SK-N-SH (cell line): ENCODE results near the gene CADM3. TPM values are rescaled to one million over a fixed set of nuclear protein-coding genes. Genes with fewer than 3 reads are reported as not detected.

Experiments used
- CTCF ChIA-PET: fragments of 300-600, 350-600 bp; formaldehyde crosslinking; extraction: SDS; loops from one replicate; lab custom pipeline; 2021; lab: Yijun Ruan, JAX
- POLR2A ChIA-PET: fragments of 350-600 bp; sonication (Branson Sonifier 250); formaldehyde crosslinking; extraction: SDS; loops from one replicate; lab custom pipeline; 2020; ENCODE audit warnings: antibody characterized with exemption, inconsistent platforms; lab: Yijun Ruan, JAX
- DNase-seq: peaks from one replicate; pipeline ENCODE4 v3.0.0; 2012
- H2AFZ ChIP-seq: fragments of 200-600 bp; sonication (generic); 2 replicates; pipeline ENCODE4 v1.8.1; 2016; ENCODE audit warnings: antibody characterized with exemption, mild to moderate bottlenecking, low read depth
- H3F3A ChIP-seq: fragments of 200-600 bp; sonication (generic); replicated peaks from 2 replicates; pipeline ENCODE3; 2016; ENCODE audit warnings: antibody characterized with exemption, mild to moderate bottlenecking; ENCODE audit not compliant: insufficient read depth
- H3K27ac ChIP-seq, 2 experiments: fragments of 200-500 bp in 1 of 2; fragments of 200-600 bp in 1 of 2; sonication (Bioruptor generic) in 1 of 2; sonication (generic), shearing (Covaris generic) in 1 of 2; 2 replicates each; pipeline versions ENCODE4 v1.5.1 to v1.6.1; 2014 to 2016; ENCODE audit warnings: low read depth in 2 of 2, inconsistent platforms in 1 of 2, low read length in 1 of 2, mild to moderate bottlenecking in 1 of 2, mixed read lengths in 1 of 2
- H3K27me3 ChIP-seq: fragments of 200-600 bp; sonication (generic), shearing (Covaris generic); 2 replicates; pipeline ENCODE4 v1.6.1; 2016; ENCODE audit warnings: mixed run types; ENCODE audit not compliant: insufficient read depth
- H3K36me3 ChIP-seq, 2 experiments: fragments of 200-500 bp in 1 of 2; fragments of 200-600 bp in 1 of 2; sonication (Bioruptor generic) in 1 of 2; sonication (generic) in 1 of 2; replicated peaks in 1 of 2; 2 replicates each; pipeline versions ENCODE3 to v1.5.1; 2014 to 2016; ENCODE audit warnings: low read length in 1 of 2, mild to moderate bottlenecking in 1 of 2; ENCODE audit not compliant: insufficient read depth in 2 of 2, control insufficient read depth in 1 of 2
- H3K4me1 ChIP-seq, 2 experiments: fragments of 200-500 bp in 1 of 2; fragments of 200-600 bp in 1 of 2; sonication (Bioruptor generic) in 1 of 2; sonication (generic), shearing (Covaris generic) in 1 of 2; 2 replicates each; pipeline versions ENCODE4 v1.5.1 to v1.6.1; 2014 to 2016; ENCODE audit warnings: low read depth in 1 of 2, low read length in 1 of 2, mixed run types in 1 of 2; ENCODE audit not compliant: insufficient read depth in 2 of 2, control insufficient read depth in 1 of 2
- H3K4me2 ChIP-seq: fragments of 200-600 bp; sonication (generic), shearing (Covaris generic); 2 replicates; pipeline ENCODE4 v1.6.1; 2017; ENCODE audit warnings: mixed run types
- H3K4me3 ChIP-seq, 2 experiments: fragments of 200-500 bp in 1 of 2; fragments of 200-600 bp in 1 of 2; sonication (Bioruptor generic) in 1 of 2; sonication (generic), shearing (Covaris generic) in 1 of 2; 2 replicates each; pipeline versions ENCODE4 v1.5.1 to v1.8.1; 2014 to 2016; ENCODE audit warnings: low read depth in 2 of 2, inconsistent platforms in 1 of 2, low read length in 1 of 2, mild to moderate bottlenecking in 1 of 2, mixed read lengths in 1 of 2, moderate library complexity in 1 of 2
- H3K79me2 ChIP-seq: fragments of 200-600 bp; sonication (generic); 2 replicates; pipeline ENCODE4 v1.8.1; 2017; ENCODE audit warnings: mild to moderate bottlenecking; ENCODE audit not compliant: insufficient read depth
- H3K9ac ChIP-seq: fragments of 200-600 bp; sonication (generic); 2 replicates; pipeline ENCODE4 v1.6.1; 2017; ENCODE audit warnings: mixed run types
- H3K9me2 ChIP-seq: fragments of 200-600 bp; sonication (generic); 2 replicates; pipeline ENCODE4 v1.6.1; 2017; ENCODE audit warnings: mixed run types
- H3K9me3 ChIP-seq: fragments of 200-600 bp; sonication (generic); 2 replicates; pipeline ENCODE4 v1.6.1; 2017; ENCODE audit warnings: mixed run types, mild to moderate bottlenecking, moderate library complexity
- H4K20me1 ChIP-seq: fragments of 200-600 bp; sonication (generic); 2 replicates; pipeline ENCODE4 v1.6.1; 2017; ENCODE audit warnings: mild to moderate bottlenecking, mixed run types; ENCODE audit not compliant: insufficient read depth
- CHD2 ChIP-seq: fragments of 150-350 bp; IDR thresholded peaks from 2 replicates; pipeline ENCODE4 v1.6.1; 2018; ENCODE audit warnings: low read length; ENCODE audit not compliant: partially characterized antibody
- CTCF ChIP-seq: fragments of 200-600 bp; sonication (generic); IDR thresholded peaks from 2 replicates; pipeline ENCODE4 v1.6.1; 2017; ENCODE audit warnings: antibody characterized with exemption, mild to moderate bottlenecking, moderate library complexity
- EP300 ChIP-seq, 2 experiments: IDR thresholded peaks; 2 replicates each; pipeline versions ENCODE4 v1.4.0 to v1.6.1; 2012; ENCODE audit warnings: borderline replicate concordance in 1 of 2, low read depth in 1 of 2, low read length in 1 of 2
- GABPA ChIP-seq: IDR thresholded peaks from 2 replicates; pipeline ENCODE4 v1.4.0; 2012; ENCODE audit warnings: low read depth, mild to moderate bottlenecking
- IRF3 ChIP-seq: fragments of 150-350 bp; IDR thresholded peaks from 2 replicates; pipeline ENCODE4 v1.6.1; 2016; ENCODE audit warnings: mild to moderate bottlenecking, low read depth, low read length
- JUND ChIP-seq: IDR thresholded peaks from 2 replicates; pipeline ENCODE4 v1.4.0; 2012
- MXI1 ChIP-seq: IDR thresholded peaks from 2 replicates; pipeline ENCODE4 v1.6.1; 2012; ENCODE audit warnings: mild to moderate bottlenecking, low read depth, low read length, improper control_type of control experiment
- NFIC ChIP-seq: IDR thresholded peaks from 2 replicates; pipeline ENCODE4 v1.4.0; 2012; ENCODE audit warnings: borderline replicate concordance
- NRF1 ChIP-seq: IDR thresholded peaks from 2 replicates; pipeline ENCODE4 v1.6.1; 2012; ENCODE audit warnings: low read depth, mild to moderate bottlenecking, low read length
- POLR2AphosphoS5 ChIP-seq: IDR thresholded peaks from 2 replicates; pipeline ENCODE4 v1.6.1; 2012; ENCODE audit warnings: low read depth, low read length
- RXRA ChIP-seq: IDR thresholded peaks from 2 replicates; pipeline ENCODE4 v1.4.0; 2012; ENCODE audit warnings: low read depth, mild to moderate bottlenecking, borderline replicate concordance
- TEAD4 ChIP-seq: IDR thresholded peaks from 2 replicates; pipeline ENCODE4 v1.4.0; 2012; ENCODE audit warnings: mild to moderate bottlenecking, borderline replicate concordance; ENCODE audit not compliant: insufficient read depth
- USF1 ChIP-seq: IDR thresholded peaks from 2 replicates; pipeline ENCODE4 v1.4.0; 2012; ENCODE audit warnings: low read depth, borderline replicate concordance
- YY1 ChIP-seq: IDR thresholded peaks from 2 replicates; pipeline ENCODE4 v1.4.0; 2012; ENCODE audit warnings: low read depth, mild to moderate bottlenecking
- WGBS: methylation state at CpG from one replicate; pipeline ENCODE4 v1.1.6; 2017; ENCODE audit warnings: low lambda C conversion rate; 5-methylcytosine and 5-hydroxymethylcytosine counted together
- polyA plus RNA-seq, 3 experiments: library from polyadenylated mRNA; depleted of rRNA; stranded (reverse); fragments of >200 nt; gene quantifications; 2 replicates each; pipeline ENCODE4 v1.2.3, GENCODE V29; 2012

Gene CADM3
- polyA plus RNA-seq, 1 of the 3 experiments (the other 2 are of a cell fraction) = 0.94 TPM

- TF ChIP-seq RXRA (no peak), USF1 (no peak), CTCF (no peak)
These were observed 776 bp upstream of the CADM3 start (continued) for GRCh38 chr1:159170639-159171038.

- H4K20me1 ChIP-seq = no peaks in the 10 kb centered on the region
- WGBS = 2% methylated on average over 16 of the region's 49 CpGs
- no peaks in the 10 kb centered on the region for H3F3A ChIP-seq
- H3K36me3 ChIP-seq = no peaks in the 10 kb centered on the region
- H3K9ac ChIP-seq = no peak overlapping the region
- POLR2A ChIA-PET = interaction anchor here (1.5 kb wide), 1 partner anchor 8 kb away, joined by 3 read pairs; no protein-coding TSS in a partner anchor
- peak overlapping the region; percentile 35 to 61 for H3K4me3 ChIP-seq
- peaks cover 0 to 11% of the 10 kb centered on the region in 2 experiments; a peak in 1 of 4 replicates for H3K4me1 ChIP-seq
- no peak overlapping the region for H2AFZ ChIP-seq
- TF ChIP-seq MXI1 = peak; percentile 55; the same call in 1 of the 2 replicates
- no peak for TF ChIP-seq IRF3
- TF ChIP-seq, all 33 proteins: peak for 1
- H3K9me2 ChIP-seq = no peaks in the 10 kb centered on the region
- no peaks in the 10 kb centered on the region for H3K79me2 ChIP-seq
- H3K4me2 ChIP-seq = peak overlapping the region; percentile 73
- no peaks in the 10 kb centered on the region for H3K9me3 ChIP-seq
- no peak for DNase-seq
- H3K27me3 ChIP-seq = peaks cover 48% of the 10 kb centered on the region
- peak overlapping the region in 1 of 2 experiments; percentile 19; a peak in 1 of 4 replicates for H3K27ac ChIP-seq
- CTCF ChIA-PET = interaction anchor here (2.3 to 20.8 kb wide), 3 partner anchors 10 to 35 kb away, joined by 7 to 660 read pairs (median 9); partner anchors contain the start of gene ACKR1
These were observed 480 bp downstream of the CADM3 start for GRCh38 chr1:159171688-159172501.

DNA sequence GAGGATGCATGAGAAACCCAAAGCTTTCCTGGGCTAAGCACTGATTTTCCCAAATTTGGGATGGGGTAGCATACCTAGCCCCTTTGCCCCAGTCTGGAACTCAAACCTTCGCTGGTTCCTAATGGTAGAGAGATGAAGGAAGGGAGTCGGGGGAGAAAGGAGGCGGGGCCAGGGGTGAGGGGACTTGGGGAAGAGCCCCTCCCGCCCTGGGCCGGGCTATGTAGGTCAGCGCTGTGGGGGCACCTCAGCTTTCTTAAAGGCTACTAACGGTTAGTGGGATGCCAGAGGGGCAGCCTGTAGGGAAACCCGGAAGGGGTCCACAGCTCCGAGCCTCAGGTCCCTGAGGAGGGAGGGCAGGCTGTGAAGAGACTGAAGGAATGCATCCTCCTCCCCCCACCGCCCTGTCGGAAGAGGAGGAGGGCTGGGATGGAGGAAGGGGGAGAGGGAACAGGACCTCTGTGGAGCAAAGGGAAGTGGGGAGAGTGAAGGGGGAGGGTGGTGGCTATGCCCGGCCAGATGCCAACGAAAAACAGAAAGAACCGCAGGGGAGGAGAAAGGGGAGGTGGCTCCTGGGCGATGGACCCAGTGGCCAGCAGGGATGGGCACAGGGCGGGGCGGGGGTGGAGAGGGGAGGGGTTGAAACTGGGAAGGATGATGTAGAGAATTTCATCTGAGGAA lies 1.3 kb downstream of the CADM3 start:
- Histone ChIP-seq H3K9me3 (no peaks in the 10 kb centered on the region), H3K9me2 (no peaks in the 10 kb centered on the region), H4K20me1 (no peaks in the 10 kb centered on the region), H3K9ac (no peak overlapping the region), H3K4me2 (peak overlapping the region; percentile 73), H3K4me3 (peak overlapping the region; percentile 35 to 61; a peak in 3 of 4 replicates), H3K4me1 (peaks cover 0 to 11% of the 10 kb centered on the region in 2 experiments; a peak in 1 of 4 replicates), H2AFZ (no peak overlapping the region), H3F3A (no peaks in the 10 kb centered on the region), H3K27me3 (peaks cover 48% of the 10 kb centered on the region), H3K79me2 (no peaks in the 10 kb centered on the region), H3K27ac (no peak overlapping the region; a peak in 1 of 4 replicates), H3K36me3 (no peaks in the 10 kb centered on the region)
- CTCF ChIA-PET = interaction anchor here (2.9 to 20.8 kb wide), 2 partner anchors 13 to 34 kb away, joined by 7 to 660 read pairs; partner anchors contain the start of gene ACKR1
- 2% methylated on average over 16 of the region's 17 CpGs for WGBS
- DNase-seq = peak; percentile 83
- no peak for TF ChIP-seq EP300 (IDR thresholded peaks at IDR 0.05; ENCODE audit: borderline replicate concordance in 1 of 2, low read depth in 1 of 2, low read length in 1 of 2)
- no peak for TF ChIP-seq JUND
- TF ChIP-seq RXRA = no peak
- no peak for TF ChIP-seq CHD2
- no peak for TF ChIP-seq TEAD4
- TF ChIP-seq MXI1 = no peak
- no peak for TF ChIP-seq USF1
- TF ChIP-seq GABPA = no peak
- no peak for TF ChIP-seq NRF1
- no peak for TF ChIP-seq NFIC
- no peak for TF ChIP-seq YY1
- TF ChIP-seq POLR2AphosphoS5 = no peak
- POLR2A ChIA-PET = interaction anchor here (1.5 kb wide), 1 partner anchor 9 kb away, joined by 3 read pairs; no protein-coding TSS in a partner anchor
